Endothelial cell of umbilical vein (primary cell): Measurements from ENCODE around the gene DDX51.

ENCODE experiments used
- CTCF ChIP-seq, 2 donors: IDR thresholded peaks; 1 replicate in 1 of 2; 2 replicates in 1 of 2; pipeline ENCODE4 v1.5.1; 2011; ENCODE audit warnings: low read length in 2 of 2, mild to moderate bottlenecking in 2 of 2, moderate library complexity in 2 of 2, control low read depth in 1 of 2, inconsistent platforms in 1 of 2, low read depth in 1 of 2; ENCODE audit not compliant: insufficient read depth in 1 of 2; ENCODE audit errors: extremely low read depth in 1 of 2
- GATA2 ChIP-seq: IDR thresholded peaks from 2 replicates; pipeline ENCODE4 v1.7.0; 2011; ENCODE audit warnings: low read depth, mild to moderate bottlenecking, moderate library complexity, mixed read lengths, low read length; ENCODE audit not compliant: insufficient read length, insufficient read depth
- MYC ChIP-seq: IDR thresholded peaks from one replicate; pipeline ENCODE4 v1.6.1; 2011; ENCODE audit warnings: mild to moderate bottlenecking, low read depth, low read length
- POLR2A ChIP-seq: IDR thresholded peaks from 2 replicates; pipeline ENCODE4 v1.6.1; 2012; ENCODE audit warnings: low read depth, mild to moderate bottlenecking, control low read depth, low read length
- POLR2AphosphoS5 ChIP-seq: IDR thresholded peaks from 2 replicates; pipeline ENCODE4 v1.6.1; 2012; ENCODE audit warnings: low read depth, mild to moderate bottlenecking, control low read depth, low read length, moderate library complexity; ENCODE audit not compliant: insufficient read depth

GRCh38 chr12:132141976-132142678 is 2.0 kb downstream of the DDX51 start:
- TF ChIP-seq MYC (no peak), CTCF (IDR thresholded peaks at IDR 0.05; ENCODE audit: extremely low read depth in 1 of 2, insufficient read depth in 1 of 2, low read depth in 1 of 2, low read length in 2 of 2) (no peak), POLR2A (no peak), POLR2AphosphoS5 (no peak), GATA2 (no peak)
